HepG2 (cell line): ENCODE data around the gene ATAD3C. TPM values are rescaled to one million over a fixed set of nuclear protein-coding genes. Genes with fewer than 3 reads are reported as not detected.

ENCODE experiments used
- AKNA ChIP-seq: sonication (generic); formaldehyde crosslinking; IDR thresholded peaks from 2 replicates; pipeline ENCODE4 v1.4.0; 2020; ENCODE audit warnings: missing genetic modification reagents, borderline replicate concordance
- CHCHD3 ChIP-seq: sonication (generic); formaldehyde crosslinking; IDR thresholded peaks from 2 replicates; pipeline ENCODE4 v1.8.0; 2022; ENCODE audit warnings: mild to moderate bottlenecking, missing genetic modification reagents, moderate library complexity
- KLF15 ChIP-seq: sonication (generic); formaldehyde crosslinking; IDR thresholded peaks from 2 replicates; pipeline ENCODE4 v1.8.1; 2023; ENCODE audit warnings: borderline replicate concordance, mild to moderate bottlenecking, inconsistent platforms, missing genetic modification reagents, mixed read lengths
- KLF16 ChIP-seq, 2 experiments: sonication (generic) in 1 of 2; formaldehyde crosslinking in 1 of 2; IDR thresholded peaks; 2 replicates each; pipeline versions ENCODE4 v1.6.1 to v1.8.0; 2016 to 2023; ENCODE audit warnings: missing genetic modification reagents in 2 of 2, missing compliant biosample characterization in 1 of 2
- MZF1 ChIP-seq: sonication (generic); formaldehyde crosslinking; IDR thresholded peaks from 2 replicates; pipeline ENCODE4 v1.8.1; 2023; ENCODE audit warnings: mild to moderate bottlenecking, missing genetic modification reagents, borderline replicate concordance
- NCOA2 ChIP-seq: sonication (generic); formaldehyde crosslinking; IDR thresholded peaks from 2 replicates; pipeline ENCODE4 v1.8.0; 2022; ENCODE audit warnings: inconsistent platforms
- SP140L ChIP-seq: sonication (generic); formaldehyde crosslinking; IDR thresholded peaks from 2 replicates; pipeline ENCODE4 v1.4.0; 2020; ENCODE audit warnings: missing genetic modification reagents, borderline replicate concordance
- U2AF1 ChIP-seq: fragments of 200-400 bp; formaldehyde crosslinking; optimal IDR thresholded peaks from 2 replicates; pipeline ENCODE3; 2017; ENCODE audit warnings: mild to moderate bottlenecking, low read depth, low read length
- YEATS4 ChIP-seq: sonication (generic); formaldehyde crosslinking; IDR thresholded peaks from 2 replicates; pipeline ENCODE4 v1.4.0; 2020; ENCODE audit warnings: missing genetic modification reagents, borderline replicate concordance
- ZBTB8A ChIP-seq: sonication (generic); formaldehyde crosslinking; IDR thresholded peaks from 2 replicates; pipeline ENCODE4 v1.4.0; 2020; ENCODE audit warnings: mild to moderate bottlenecking, low read depth, missing genetic modification reagents, borderline replicate concordance
- ZNF160 ChIP-seq: sonication (generic); formaldehyde crosslinking; IDR thresholded peaks from 2 replicates; pipeline ENCODE4 v1.8.0; 2022; ENCODE audit warnings: mild to moderate bottlenecking, inconsistent platforms, missing genetic modification reagents
- ZNF343 ChIP-seq: sonication (generic); formaldehyde crosslinking; IDR thresholded peaks from 2 replicates; pipeline ENCODE4 v1.4.0; 2020; ENCODE audit warnings: mild to moderate bottlenecking, missing genetic modification reagents
- ZNF350 ChIP-seq: sonication (generic); formaldehyde crosslinking; IDR thresholded peaks from 2 replicates; pipeline ENCODE4 v1.4.0; 2020; ENCODE audit warnings: mild to moderate bottlenecking, low read depth, missing genetic modification reagents, borderline replicate concordance
- ZNF775 ChIP-seq: sonication (generic); formaldehyde crosslinking; IDR thresholded peaks from 2 replicates; pipeline ENCODE4 v1.4.0; 2020; ENCODE audit warnings: missing genetic modification reagents, mild to moderate bottlenecking, moderate library complexity, borderline replicate concordance
- ZSCAN25 ChIP-seq: sonication (generic); formaldehyde crosslinking; IDR thresholded peaks from 2 replicates; pipeline ENCODE4 v1.8.0; 2022; ENCODE audit warnings: mild to moderate bottlenecking, missing genetic modification reagents
- polyA plus RNA-seq, 8 experiments: library from polyadenylated mRNA; depleted of rRNA in 3 of 8; stranded (reverse) in 7 of 8; unstranded in 1 of 8; fragments of >200 nt; fragmentation: Illumina TruSeq in 4 of 8; extraction: Trizol in 4 of 8; gene quantifications; 2 replicates each; pipeline versions ENCODE4 v1.2.1 to v1.2.3, GENCODE V29; 2011 to 2016; ENCODE audit warnings: low read depth in 4 of 8, missing spikeins in 1 of 8, mixed read lengths in 1 of 8; ENCODE audit not compliant: insufficient read depth in 1 of 8
- total RNA-seq, 5 experiments: library from RNA; depleted of rRNA; stranded (reverse); fragments of >200 nt; fragmentation: Illumina TruSeq; extraction: Trizol; gene quantifications; 2 replicates each; pipeline ENCODE4 v1.2.3, GENCODE V29; 2016; ENCODE audit warnings: low read depth in 1 of 5
- TF ChIP-seq, protein P1 (sequence below): sonication (generic); formaldehyde crosslinking; IDR thresholded peaks from 2 replicates; pipeline ENCODE4 v1.4.0; 2020; ENCODE audit warnings: missing genetic modification reagents
- TF ChIP-seq, protein P2 (sequence below): sonication (generic); formaldehyde crosslinking; IDR thresholded peaks from 2 replicates; pipeline ENCODE4 v1.5.0; 2020; ENCODE audit warnings: mild to moderate bottlenecking, missing genetic modification reagents

Gene ATAD3C
- total and polyA plus RNA-seq, 2 of the 13 experiments (the other 11 are each of a cell fraction or from before 2014, with no cell fraction given), result 2.4 to 3.2 TPM

GRCh38 chr1:1400576-1401456 is 48.7 kb upstream of the ATAD3C start (continued):
- TF ChIP-seq, protein P1, sequence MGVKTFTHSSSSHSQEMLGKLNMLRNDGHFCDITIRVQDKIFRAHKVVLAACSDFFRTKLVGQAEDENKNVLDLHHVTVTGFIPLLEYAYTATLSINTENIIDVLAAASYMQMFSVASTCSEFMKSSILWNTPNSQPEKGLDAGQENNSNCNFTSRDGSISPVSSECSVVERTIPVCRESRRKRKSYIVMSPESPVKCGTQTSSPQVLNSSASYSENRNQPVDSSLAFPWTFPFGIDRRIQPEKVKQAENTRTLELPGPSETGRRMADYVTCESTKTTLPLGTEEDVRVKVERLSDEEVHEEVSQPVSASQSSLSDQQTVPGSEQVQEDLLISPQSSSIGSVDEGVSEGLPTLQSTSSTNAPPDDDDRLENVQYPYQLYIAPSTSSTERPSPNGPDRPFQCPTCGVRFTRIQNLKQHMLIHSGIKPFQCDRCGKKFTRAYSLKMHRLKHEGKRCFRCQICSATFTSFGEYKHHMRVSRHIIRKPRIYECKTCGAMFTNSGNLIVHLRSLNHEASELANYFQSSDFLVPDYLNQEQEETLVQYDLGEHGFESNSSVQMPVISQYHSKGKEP (CRISPR knock-in tag), result no peak; the same call in 1 of the 2 replicates
- TF ChIP-seq U2AF1 (no peak), NCOA2 (peak; percentile 96), KLF15 (CRISPR knock-in tag) (no peak), KLF16 (CRISPR knock-in tag; IDR thresholded peaks at IDR 0.05) (peak in 1 of 2 experiments; percentile 96; a peak in 2 of 4 replicates), YEATS4 (CRISPR knock-in tag) (peak; percentile 93; the same call in 1 of the 2 replicates), ZNF775 (CRISPR knock-in tag) (no peak), SP140L (no peak), ZBTB8A (CRISPR knock-in tag) (peak; percentile 97), MZF1 (CRISPR knock-in tag) (peak; percentile 59; the same call in 1 of the 2 replicates), ZSCAN25 (peak; percentile 92), CHCHD3 (CRISPR knock-in tag) (0 out of 2 replicates have a peak, but pooled peaks have one; percentile 58), ZNF160 (CRISPR knock-in tag) (peak; percentile 84; the same call in 1 of the 2 replicates), AKNA (CRISPR knock-in tag) (no peak; the same call in 1 of the 2 replicates), ZNF350 (CRISPR knock-in tag) (peak; percentile 94), ZNF343 (CRISPR knock-in tag) (0 out of 2 replicates have a peak, but pooled peaks have one; percentile 67)
- TF ChIP-seq, protein P2, sequence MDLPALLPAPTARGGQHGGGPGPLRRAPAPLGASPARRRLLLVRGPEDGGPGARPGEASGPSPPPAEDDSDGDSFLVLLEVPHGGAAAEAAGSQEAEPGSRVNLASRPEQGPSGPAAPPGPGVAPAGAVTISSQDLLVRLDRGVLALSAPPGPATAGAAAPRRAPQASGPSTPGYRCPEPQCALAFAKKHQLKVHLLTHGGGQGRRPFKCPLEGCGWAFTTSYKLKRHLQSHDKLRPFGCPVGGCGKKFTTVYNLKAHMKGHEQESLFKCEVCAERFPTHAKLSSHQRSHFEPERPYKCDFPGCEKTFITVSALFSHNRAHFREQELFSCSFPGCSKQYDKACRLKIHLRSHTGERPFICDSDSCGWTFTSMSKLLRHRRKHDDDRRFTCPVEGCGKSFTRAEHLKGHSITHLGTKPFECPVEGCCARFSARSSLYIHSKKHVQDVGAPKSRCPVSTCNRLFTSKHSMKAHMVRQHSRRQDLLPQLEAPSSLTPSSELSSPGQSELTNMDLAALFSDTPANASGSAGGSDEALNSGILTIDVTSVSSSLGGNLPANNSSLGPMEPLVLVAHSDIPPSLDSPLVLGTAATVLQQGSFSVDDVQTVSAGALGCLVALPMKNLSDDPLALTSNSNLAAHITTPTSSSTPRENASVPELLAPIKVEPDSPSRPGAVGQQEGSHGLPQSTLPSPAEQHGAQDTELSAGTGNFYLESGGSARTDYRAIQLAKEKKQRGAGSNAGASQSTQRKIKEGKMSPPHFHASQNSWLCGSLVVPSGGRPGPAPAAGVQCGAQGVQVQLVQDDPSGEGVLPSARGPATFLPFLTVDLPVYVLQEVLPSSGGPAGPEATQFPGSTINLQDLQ (CRISPR knock-in tag), result no peak; the same call in 1 of the 2 replicates
